Measurements from ENCODE around the gene PRR14L.

DNA sequence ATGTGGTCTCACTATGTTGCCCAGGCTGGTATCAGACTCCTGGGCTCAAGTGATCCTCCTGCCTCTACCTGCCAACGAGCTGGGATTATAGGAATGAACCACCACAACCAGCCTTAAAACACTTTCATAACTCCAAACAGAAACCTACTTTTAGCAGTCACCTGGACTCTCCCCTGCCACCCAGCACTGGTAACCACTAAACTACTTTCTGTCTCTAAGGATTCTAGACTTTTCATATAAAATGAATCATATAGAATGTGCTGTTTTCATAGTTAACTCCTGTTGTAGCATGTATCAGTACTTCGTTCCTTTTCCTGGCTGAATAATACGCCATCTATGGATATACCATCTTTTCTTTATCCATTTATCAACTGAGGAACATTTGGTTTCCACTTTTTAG lies 58.5 kb downstream of the PRR14L start:
- TF ChIP-seq RAD21 (conservative IDR thresholded peaks at IDR 0.05): no peak
- TF ChIP-seq, protein P1, sequence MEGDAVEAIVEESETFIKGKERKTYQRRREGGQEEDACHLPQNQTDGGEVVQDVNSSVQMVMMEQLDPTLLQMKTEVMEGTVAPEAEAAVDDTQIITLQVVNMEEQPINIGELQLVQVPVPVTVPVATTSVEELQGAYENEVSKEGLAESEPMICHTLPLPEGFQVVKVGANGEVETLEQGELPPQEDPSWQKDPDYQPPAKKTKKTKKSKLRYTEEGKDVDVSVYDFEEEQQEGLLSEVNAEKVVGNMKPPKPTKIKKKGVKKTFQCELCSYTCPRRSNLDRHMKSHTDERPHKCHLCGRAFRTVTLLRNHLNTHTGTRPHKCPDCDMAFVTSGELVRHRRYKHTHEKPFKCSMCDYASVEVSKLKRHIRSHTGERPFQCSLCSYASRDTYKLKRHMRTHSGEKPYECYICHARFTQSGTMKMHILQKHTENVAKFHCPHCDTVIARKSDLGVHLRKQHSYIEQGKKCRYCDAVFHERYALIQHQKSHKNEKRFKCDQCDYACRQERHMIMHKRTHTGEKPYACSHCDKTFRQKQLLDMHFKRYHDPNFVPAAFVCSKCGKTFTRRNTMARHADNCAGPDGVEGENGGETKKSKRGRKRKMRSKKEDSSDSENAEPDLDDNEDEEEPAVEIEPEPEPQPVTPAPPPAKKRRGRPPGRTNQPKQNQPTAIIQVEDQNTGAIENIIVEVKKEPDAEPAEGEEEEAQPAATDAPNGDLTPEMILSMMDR (IDR thresholded peaks at IDR 0.05; ENCODE audit: poor library complexity, severe bottlenecking): no peak

All from neural cell (in vitro differentiated cells).